ENCODE data around the gene NEGR1. TPM values are rescaled to one million over a fixed set of nuclear protein-coding genes. Genes with fewer than 3 reads are reported as not detected.
A peak's percentile ranks its signal among the peaks of the same experiment; 100 is the strongest.

Gene NEGR1
- total and polyA plus RNA-seq, 9 of the 15 experiments (the other 6 are each of a cell fraction or from before 2014, with no cell fraction given), result not detected

GRCh38 chr1:71834601-71835441 is 447.5 kb downstream of the NEGR1 start:
- H4K20me1 ChIP-seq (replicated peaks; ENCODE audit: control insufficient read depth, insufficient read depth, low read length), result no peaks in the 10 kb centered on the region
- in situ Hi-C loops (cut with MboI) (no loop called here), intact Hi-C loops (cut with micrococcal nuclease) (no loop called here)
- TF ChIP-seq ZNF274 (IDR thresholded peaks at IDR 0.05; ENCODE audit: borderline replicate concordance, low read depth, low read length) (no peak), NFIX (CRISPR knock-in tag; IDR thresholded peaks at IDR 0.05; ENCODE audit: low read depth) (peak; percentile 58; the same call in 1 of the 2 replicates), NFIC (IDR thresholded peaks at IDR 0.05) (peak; percentile 79), PRDM10 (IDR thresholded peaks at IDR 0.05; ENCODE audit: partially characterized antibody) (no peak), ZNF263 (CRISPR knock-in tag; IDR thresholded peaks at IDR 0.05; ENCODE audit: borderline replicate concordance) (no peak), CREB3L1 (IDR thresholded peaks at IDR 0.05; ENCODE audit: borderline replicate concordance, low read depth) (no peak), ZZZ3 (IDR thresholded peaks at IDR 0.05) (no peak), GTF2B (IDR thresholded peaks at IDR 0.05; ENCODE audit: extremely low read depth, insufficient read length) (no peak), ZNF445 (CRISPR knock-in tag; IDR thresholded peaks at IDR 0.05; ENCODE audit: low read depth) (no peak)
- BruUV-seq (replicated peaks), result no TSS peak
- no peak overlapping the region for H3K27ac ChIP-seq (ENCODE audit: extremely low read depth, low read depth, low read length)
- no peaks in the 10 kb centered on the region for H3K9me1 ChIP-seq (ENCODE audit: control insufficient read depth, insufficient read depth, low read length)
- H3K36me3 ChIP-seq (ENCODE audit: control insufficient read depth, insufficient read depth, low read length), result no peaks in the 10 kb centered on the region
- ChIA-PET CTCF (ENCODE audit: low intra/inter-chr PET ratio) (no interaction called here), POLR2A (no interaction called here)
- no peak overlapping the region for H3K4me2 ChIP-seq (ENCODE audit: insufficient read depth, low read length)
- peak in 1 of 4 experiments; percentile 1 for DNase-seq (ENCODE audit: extremely low read depth in 1 of 4, low spot score in 3 of 4)
- H3K27me3 ChIP-seq (ENCODE audit: control insufficient read depth in 2 of 2, insufficient read depth in 2 of 2, low read length in 2 of 2), result no peaks in the 10 kb centered on the region
- no peak for ATAC-seq
- H3K9ac ChIP-seq (ENCODE audit: insufficient read depth in 1 of 2, low read depth in 2 of 2, low read length in 2 of 2), result no peak overlapping the region
- H3K79me2 ChIP-seq (ENCODE audit: control insufficient read depth, insufficient read depth, low read length), result no peaks in the 10 kb centered on the region
- no peak overlapping the region for H3K4me3 ChIP-seq
- H3K9me3 ChIP-seq (replicated peaks; ENCODE audit: control insufficient read depth, insufficient read depth, low read depth, low read length), result no peaks in the 10 kb centered on the region
- no peaks in the 10 kb centered on the region for H3K4me1 ChIP-seq (replicated peaks in 1 of 2; ENCODE audit: control insufficient read depth in 2 of 2, insufficient read depth in 2 of 2, low read length in 2 of 2)
- no peak overlapping the region for H2AFZ ChIP-seq (ENCODE audit: low read depth, low read length)
- FAIRE-seq, result no peak
- 0% methylated on average over 4 of the region's 4 CpGs for WGBS (ENCODE audit: insufficient coverage, low coverage, missing lambda C conversion rate)
